GM12878 (cell line): ENCODE measurements around the gene CREBRF. TPM values are rescaled to one million over a fixed set of nuclear protein-coding genes. Genes with fewer than 3 reads are reported as not detected.

Experiments used
- ATAC-seq: fragments of 200-7000 bp; cut with Tn5 transposase; 3 replicates; pipeline ENCODE4 v1.9.1; 2020; ENCODE audit warnings: mild to moderate bottlenecking, moderate library complexity
- BruUV-seq: library from RNA; stranded (reverse); fragments of 400-500 nt; replicated peaks from 2 replicates; lab custom pipeline; 2021; lab: Mats Ljungman, UMichigan
- CTCF ChIA-PET: fragments of 300-600 bp; sonication (Branson Sonifier 250); formaldehyde crosslinking; extraction: SDS; loops from one replicate; lab custom pipeline; 2021; ENCODE audit warnings: inconsistent platforms; lab: Yijun Ruan, JAX
- POLR2A ChIA-PET: fragments of 350-600 bp; formaldehyde crosslinking; extraction: SDS; loops from one replicate; lab custom pipeline; 2021; ENCODE audit warnings: inconsistent platforms; lab: Charles Lee
- RAD21 ChIA-PET: fragments of 300-600 bp; sonication (Branson Sonifier 250); formaldehyde crosslinking; loops from one replicate; lab custom pipeline; 2023; ENCODE audit warnings: antibody characterized with exemption; ENCODE audit not compliant: unreplicated experiment; lab: Charles Lee
- SMC1A ChIA-PET: fragments of 300-600 bp; sonication (Branson Sonifier 250); formaldehyde crosslinking; loops from one replicate; lab custom pipeline; 2023; ENCODE audit not compliant: unreplicated experiment, uncharacterized antibody; lab: Charles Lee
- DNase-seq: peaks from one replicate; pipeline ENCODE4 v3.0.0-alpha.2; 2011; ENCODE audit warnings: low read depth, low spot score
- FAIRE-seq: peaks from 3 replicates; lab custom pipeline; 2011; peaks lifted over from hg19 to GRCh38; lab: Jason Lieb, UNC
- H2AFZ ChIP-seq: 2 replicates; pipeline ENCODE4 v1.6.0; 2011; ENCODE audit warnings: low read depth, low read length, control low read depth; ENCODE audit not compliant: control insufficient read depth
- H3K27ac ChIP-seq: 2 replicates; pipeline ENCODE4 v1.5.1; 2011; ENCODE audit warnings: control low read depth; ENCODE audit not compliant: control insufficient read depth, insufficient read depth
- H3K27me3 ChIP-seq, 2 experiments: replicated peaks in 1 of 2; 2 replicates each; pipeline versions ENCODE4 v1.6.0 to v1.6.1; 2011; ENCODE audit warnings: low read length in 1 of 2; ENCODE audit not compliant: control insufficient read depth in 2 of 2, insufficient read depth in 2 of 2
- H3K36me3 ChIP-seq, 2 experiments: 2 replicates each; pipeline ENCODE4 v1.5.1; 2011; ENCODE audit warnings: low read length in 1 of 2; ENCODE audit not compliant: control insufficient read depth in 2 of 2, insufficient read depth in 2 of 2
- H3K4me1 ChIP-seq: 2 replicates; pipeline ENCODE4 v1.6.1; 2011; ENCODE audit warnings: mild to moderate bottlenecking, low read length, moderate library complexity, mixed read lengths; ENCODE audit not compliant: control insufficient read depth, insufficient read depth
- H3K4me2 ChIP-seq: 2 replicates; pipeline ENCODE4 v1.6.0; 2011; ENCODE audit warnings: control low read depth; ENCODE audit not compliant: control insufficient read depth, insufficient read depth
- H3K4me3 ChIP-seq: fragments of 200-600 bp; sonication (generic); 2 replicates; pipeline ENCODE4 v1.5.1; 2016
- H3K79me2 ChIP-seq: 2 replicates; pipeline ENCODE4 v1.6.0; 2011; ENCODE audit warnings: low read length; ENCODE audit not compliant: control insufficient read depth, insufficient read depth
- H3K9ac ChIP-seq: 2 replicates; pipeline ENCODE4 v1.8.0; 2011; ENCODE audit warnings: low read length, control low read depth, mixed read lengths; ENCODE audit not compliant: control insufficient read depth, insufficient read depth
- H3K9me3 ChIP-seq: replicated peaks from 3 replicates; pipeline ENCODE4 v1.5.1; 2011; ENCODE audit warnings: mild to moderate bottlenecking, low read length; ENCODE audit not compliant: control insufficient read depth, insufficient read depth
- H4K20me1 ChIP-seq: 2 replicates; pipeline ENCODE4 v1.6.0; 2011; ENCODE audit not compliant: control insufficient read depth, insufficient read depth
- BHLHE40 ChIP-seq, 2 experiments: fragments of 450-650 bp in 1 of 2; IDR thresholded peaks; 2 replicates each; pipeline ENCODE4 v1.6.1; 2011 to 2017; ENCODE audit warnings: low read depth in 2 of 2, borderline replicate concordance in 1 of 2, improper control_type of control experiment in 1 of 2, low read length in 1 of 2, mild to moderate bottlenecking in 1 of 2
- CREM ChIP-seq: IDR thresholded peaks from 2 replicates; pipeline ENCODE4 v1.6.1; 2014; ENCODE audit warnings: antibody characterized with exemption, low read depth
- EED ChIP-seq: sonication (generic); IDR thresholded peaks from 2 replicates; pipeline ENCODE4 v1.6.1; 2016; ENCODE audit warnings: antibody characterized with exemption, low read depth
- MEF2A ChIP-seq: IDR thresholded peaks from 2 replicates; pipeline ENCODE4 v1.6.1; 2011; ENCODE audit warnings: low read depth, mild to moderate bottlenecking, low read length, moderate library complexity; ENCODE audit not compliant: insufficient read depth
- PBX3 ChIP-seq: IDR thresholded peaks from 2 replicates; pipeline ENCODE4 v1.6.1; 2011; ENCODE audit warnings: mild to moderate bottlenecking, low read depth, low read length, moderate library complexity; ENCODE audit not compliant: insufficient replicate concordance
- PKNOX1 ChIP-seq: fragments of 450-650 bp; IDR thresholded peaks from 2 replicates; pipeline ENCODE4 v1.6.1; 2016; ENCODE audit warnings: mild to moderate bottlenecking
- TBL1XR1 ChIP-seq: IDR thresholded peaks from 2 replicates; pipeline ENCODE4 v1.6.1; 2012; ENCODE audit warnings: low read depth, low read length, improper control_type of control experiment
- WRNIP1 ChIP-seq: IDR thresholded peaks from 2 replicates; pipeline ENCODE4 v1.6.1; 2011; ENCODE audit warnings: low read depth, low read length, improper control_type of control experiment, borderline replicate concordance
- YY1 ChIP-seq: IDR thresholded peaks from 2 replicates; pipeline ENCODE4 v1.6.1; 2011; ENCODE audit warnings: low read depth, mild to moderate bottlenecking, low read length
- ZNF592 ChIP-seq: fragments of 450-650 bp; IDR thresholded peaks from 2 replicates; pipeline ENCODE4 v1.6.1; 2017; ENCODE audit warnings: mild to moderate bottlenecking, moderate library complexity
- WGBS: methylation state at CpG from one replicate; pipeline ENCODE4 v1.1.6; 2016; ENCODE audit warnings: low lambda C conversion rate; ENCODE audit not compliant: insufficient replicate concordance, insufficient coverage; ENCODE audit errors: missing lambda C conversion rate; 5-methylcytosine and 5-hydroxymethylcytosine counted together
- in situ Hi-C: fragments of 300-500 bp; cut with MboI; formaldehyde crosslinking; loops from 9 replicates; pipeline ENCODE4 v1.14.3; 2018; ENCODE audit warnings: mixed read lengths
- intact Hi-C: fragments of 100-400 bp; cut with micrococcal nuclease; formaldehyde crosslinking; loops from one replicate; pipeline ENCODE4 v1.14.2; 2022; ENCODE audit not compliant: unreplicated experiment
- polyA plus RNA-seq, 11 experiments: library from polyadenylated mRNA; depleted of rRNA in 4 of 11; unstranded in 6 of 11; stranded (reverse) in 5 of 11; fragments of >200 nt; fragmentation: Nextera tagmentation in 4 of 11; fragmentation: Illumina TruSeq in 1 of 11; extraction: Ambion mirVana in 4 of 11; extraction: Trizol in 1 of 11; gene quantifications; 1 replicate in 1 of 11; 2 replicates in 10 of 11; pipeline versions ENCODE4 v1.2.1 to v1.2.3, GENCODE V29; 2011 to 2016; ENCODE audit warnings: inconsistent platforms in 2 of 11, missing spikeins in 2 of 11, low read depth in 1 of 11
- total RNA-seq, 4 experiments: library from RNA; depleted of rRNA in 3 of 4; stranded (reverse); fragments of >200 nt in 3 of 4; fragmentation: Illumina TruSeq in 1 of 4; extraction: Trizol in 1 of 4; gene quantifications; 2 replicates each; pipeline versions ENCODE4 v1.2.1 to v1.2.3, GENCODE V29; 2013 to 2021

Gene CREBRF
- total and polyA plus RNA-seq, 10 of the 15 experiments (the other 5 are each of a cell fraction or from before 2014, with no cell fraction given) = 1.2 to 12.7 (median 3.9) TPM

- H2AFZ ChIP-seq = no peak overlapping the region
- ChIA-PET SMC1A (no interaction called here), CTCF (no interaction called here), POLR2A (interaction anchor here (0.6 kb wide), 1 partner anchor 182 kb away, joined by 7 read pairs; no protein-coding TSS in a partner anchor), RAD21 (no interaction called here)
- no peak for ATAC-seq
- peaks cover 7% of the 10 kb centered on the region for H3K79me2 ChIP-seq
- no peak for DNase-seq
- H4K20me1 ChIP-seq = no peaks in the 10 kb centered on the region
- H3K9me3 ChIP-seq = no peaks in the 10 kb centered on the region; the same call in 2 of the 3 replicates
- H3K4me2 ChIP-seq = no peak overlapping the region
- intact Hi-C loops = no loop called here
- 79% methylated on average over 2 of the region's 2 CpGs for WGBS
- peaks cover 3 to 9% of the 10 kb centered on the region in 2 experiments; a peak in 3 of 4 replicates for H3K36me3 ChIP-seq
- no peak for FAIRE-seq
- no peak overlapping the region for H3K4me3 ChIP-seq
- no peak overlapping the region for H3K9ac ChIP-seq
- H3K27me3 ChIP-seq = no peaks in the 10 kb centered on the region
- no peaks in the 10 kb centered on the region; the same call in 1 of the 2 replicates for H3K4me1 ChIP-seq
- H3K27ac ChIP-seq = no peak overlapping the region
- no TSS peak for BruUV-seq
- no peak for TF ChIP-seq ZNF592
- TF ChIP-seq PBX3 = no peak
- TF ChIP-seq CREM = no peak
- no peak for TF ChIP-seq EED
- no peak for TF ChIP-seq BHLHE40 (IDR thresholded peaks at IDR 0.05; ENCODE audit: borderline replicate concordance in 1 of 2, low read depth in 2 of 2, low read length in 1 of 2)
- no peak for TF ChIP-seq TBL1XR1
- TF ChIP-seq WRNIP1 = no peak
- no peak for TF ChIP-seq YY1
- no peak for TF ChIP-seq PKNOX1
- no peak for TF ChIP-seq MEF2A
- TF ChIP-seq, all 136 proteins: peak for 0
- in situ Hi-C loops = no loop called here
Measured at GRCh38 chr5:173148354-173148753, 92.2 kb downstream of the CREBRF start.
